CD14-positive monocyte (primary cell): Measurements from ENCODE around the gene STOML2. TPM values are rescaled to one million over a fixed set of nuclear protein-coding genes. Genes with fewer than 3 reads are reported as not detected.

Source experiments
- DNase-seq, 3 donors: peaks; one replicate each; pipeline ENCODE4 v3.0.0-alpha.2; 2011 to 2022
- H2AFZ ChIP-seq: 2 replicates; pipeline ENCODE4 v1.6.0; 2012; ENCODE audit warnings: mild to moderate bottlenecking, low read depth, low read length, inconsistent platforms; ENCODE audit not compliant: insufficient read depth, poor library complexity, severe bottlenecking
- H3K27ac ChIP-seq, 2 donors: 1 replicate in 1 of 2; 2 replicates in 1 of 2; pipeline ENCODE4 v1.5.1; 2012 to 2013; ENCODE audit warnings: low read length in 2 of 2, control low read depth in 1 of 2, inconsistent platforms in 1 of 2, low read depth in 1 of 2, mild to moderate bottlenecking in 1 of 2
- H3K27me3 ChIP-seq, 2 donors: one replicate each; pipeline versions ENCODE4 v1.6.0 to v1.6.1; 2011 to 2013; ENCODE audit warnings: low read length in 2 of 2; ENCODE audit not compliant: control insufficient read depth in 2 of 2, insufficient read depth in 2 of 2
- H3K36me3 ChIP-seq, 2 donors: replicated peaks in 1 of 2; 1 replicate in 1 of 2; 2 replicates in 1 of 2; pipeline versions ENCODE4 v1.5.1 to v1.6.1; 2012 to 2013; ENCODE audit warnings: low read length in 2 of 2, control low read depth in 1 of 2, inconsistent platforms in 1 of 2, mild to moderate bottlenecking in 1 of 2; ENCODE audit not compliant: insufficient read depth in 2 of 2, control insufficient read depth in 1 of 2
- H3K4me1 ChIP-seq, 2 donors: 1 replicate in 1 of 2; 2 replicates in 1 of 2; pipeline versions ENCODE4 v1.5.1 to v1.6.1; 2012 to 2013; ENCODE audit warnings: low read length in 2 of 2, control low read depth in 1 of 2, inconsistent platforms in 1 of 2, mild to moderate bottlenecking in 1 of 2, moderate library complexity in 1 of 2; ENCODE audit not compliant: insufficient read depth in 2 of 2, control insufficient read depth in 1 of 2
- H3K4me2 ChIP-seq: replicated peaks from 2 replicates; pipeline ENCODE3; 2012; ENCODE audit warnings: low read length, moderate library complexity, mild to moderate bottlenecking; ENCODE audit not compliant: poor library complexity, severe bottlenecking; ENCODE audit errors: extremely low read depth
- H3K4me3 ChIP-seq, 3 experiments: fragments of 200-600 bp in 1 of 3; sonication (generic) in 1 of 3; replicated peaks in 1 of 3; 1 replicate in 2 of 3; 2 replicates in 1 of 3; pipeline ENCODE4 v1.5.1; 2011 to 2013; ENCODE audit warnings: low read length in 3 of 3, mild to moderate bottlenecking in 3 of 3, control low read depth in 2 of 3, low read depth in 2 of 3, inconsistent platforms in 1 of 3, moderate library complexity in 1 of 3
- H3K79me2 ChIP-seq: 2 replicates; pipeline ENCODE4 v1.6.0; 2012; ENCODE audit warnings: mild to moderate bottlenecking, control low read depth, inconsistent platforms, low read length, moderate library complexity; ENCODE audit not compliant: insufficient read depth
- H3K9ac ChIP-seq: 2 replicates; pipeline ENCODE4 v1.6.0; 2017; ENCODE audit warnings: low read length, mild to moderate bottlenecking; ENCODE audit not compliant: insufficient read depth, poor library complexity, severe bottlenecking
- H3K9me3 ChIP-seq, 2 donors: replicated peaks in 1 of 2; 1 replicate in 1 of 2; 2 replicates in 1 of 2; pipeline versions ENCODE4 v1.5.1 to v1.6.1; 2012 to 2013; ENCODE audit warnings: low read length in 2 of 2, control low read depth in 1 of 2; ENCODE audit not compliant: control insufficient read depth in 1 of 2, insufficient read depth in 1 of 2
- H4K20me1 ChIP-seq: 2 replicates; pipeline ENCODE4 v1.6.0; 2012; ENCODE audit warnings: mild to moderate bottlenecking, low read length, control low read depth, moderate library complexity; ENCODE audit not compliant: insufficient read depth
- H3K27ac Mint-ChIP-seq, 7 donors: one replicate each; pipeline ENCODE4 v1.8.0; 2020; ENCODE audit warnings: mild to moderate bottlenecking in 7 of 7, mixed read lengths in 7 of 7, moderate library complexity in 6 of 7, inconsistent platforms in 2 of 7
- H3K27me3 Mint-ChIP-seq, 3 donors: one replicate each; pipeline ENCODE4 v1.8.0; 2021 to 2022; ENCODE audit warnings: low read depth in 3 of 3, mild to moderate bottlenecking in 3 of 3, mixed read lengths in 3 of 3, moderate library complexity in 3 of 3, inconsistent platforms in 1 of 3
- H3K36me3 Mint-ChIP-seq, 2 donors: one replicate each; pipeline ENCODE4 v1.8.0; 2020; ENCODE audit warnings: mixed read lengths in 2 of 2, inconsistent platforms in 1 of 2, mild to moderate bottlenecking in 1 of 2
- H3K4me1 Mint-ChIP-seq: one replicate; pipeline ENCODE4 v1.8.0; 2020; ENCODE audit warnings: mild to moderate bottlenecking, mixed read lengths
- H3K4me3 Mint-ChIP-seq, 2 donors: one replicate each; pipeline ENCODE4 v1.8.0; 2020; ENCODE audit warnings: mild to moderate bottlenecking in 2 of 2, mixed read lengths in 2 of 2, moderate library complexity in 1 of 2
- H3K9me3 Mint-ChIP-seq, 7 donors: one replicate each; pipeline ENCODE4 v1.8.0; 2020 to 2022; ENCODE audit warnings: mixed read lengths in 7 of 7, mild to moderate bottlenecking in 6 of 7, moderate library complexity in 6 of 7, inconsistent platforms in 2 of 7
- CTCF ChIP-seq: fragments of 200-600 bp; IDR thresholded peaks from one replicate; pipeline ENCODE4 v1.8.0; 2022; ENCODE audit warnings: antibody characterized with exemption, mild to moderate bottlenecking
- WGBS: methylation state at CpG from one replicate; pipeline ENCODE4 v1.1.5; 2013; ENCODE audit warnings: missing lambda C conversion rate; ENCODE audit not compliant: insufficient coverage; 5-methylcytosine and 5-hydroxymethylcytosine counted together
- intact Hi-C, 2 donors: fragments of 100-400 bp; cut with micrococcal nuclease; formaldehyde crosslinking; loops; one replicate each; pipeline versions ENCODE4 v1.15.0 to v1.15.1; 2023
- polyA plus RNA-seq, 3 donors: library from polyadenylated mRNA; depleted of rRNA in 1 of 3; unstranded in 2 of 3; stranded (reverse) in 1 of 3; fragments of 300-500 nt in 2 of 3; fragments of >200 nt in 1 of 3; fragmentation: Illumina TruSeq in 2 of 3; gene quantifications; 1 replicate in 2 of 3; 2 replicates in 1 of 3; pipeline ENCODE4 v1.2.3, GENCODE V29; 2012 to 2021

The STOML2 gene
- polyA plus RNA-seq, 3 donors = 45.5 to 62.0 (median 50.3) TPM

- Mint-ChIP-seq H3K4me1 (no peaks in the 10 kb centered on the region), H3K9me3 (peaks cover 27 to 61% (median 55%) of the 10 kb centered on the region in 7 donors), H3K36me3 (no peaks in the 10 kb centered on the region), H3K4me3 (no peak overlapping the region), H3K27ac (no peak overlapping the region), H3K27me3 (peaks cover 2 to 4% (median 3%) of the 10 kb centered on the region in 3 donors)
- H3K79me2 ChIP-seq = no peaks in the 10 kb centered on the region
- TF ChIP-seq CTCF = no peak
- H3K27ac ChIP-seq = no peak overlapping the region
- H4K20me1 ChIP-seq = no peaks in the 10 kb centered on the region
- H3K9ac ChIP-seq = no peak overlapping the region
- intact Hi-C loops = no loop called here
- H2AFZ ChIP-seq = no peak overlapping the region
- H3K27me3 ChIP-seq = no peaks in the 10 kb centered on the region
- WGBS = 93% methylated on average over 3 of the region's 5 CpGs
- peaks cover 40 to 63% of the 10 kb centered on the region in 2 donors for H3K9me3 ChIP-seq
- no peak overlapping the region for H3K4me2 ChIP-seq
- H3K4me3 ChIP-seq = no peak overlapping the region
- H3K36me3 ChIP-seq = no peaks in the 10 kb centered on the region
- no peak for DNase-seq
- H3K4me1 ChIP-seq = no peaks in the 10 kb centered on the region
These were observed 39.1 kb upstream of the STOML2 start for GRCh38 chr9:35142037-35142436.

- H3K9me3 ChIP-seq = peaks cover 40 to 59% of the 10 kb centered on the region in 2 donors
- no peaks in the 10 kb centered on the region for H3K4me1 Mint-ChIP-seq
- no peak overlapping the region for H2AFZ ChIP-seq
- no peak overlapping the region for H3K4me2 ChIP-seq
- no peaks in the 10 kb centered on the region for H3K27me3 ChIP-seq
- H3K9ac ChIP-seq = no peak overlapping the region
- H3K79me2 ChIP-seq = no peaks in the 10 kb centered on the region
- intact Hi-C loops = no loop called here
- no peak for DNase-seq
- no peaks in the 10 kb centered on the region for H3K36me3 Mint-ChIP-seq
- H3K9me3 Mint-ChIP-seq = peaks cover 27 to 63% (median 51%) of the 10 kb centered on the region in 7 donors
- no peaks in the 10 kb centered on the region for H4K20me1 ChIP-seq
- H3K4me1 ChIP-seq = no peaks in the 10 kb centered on the region
- no peak overlapping the region for H3K4me3 Mint-ChIP-seq
- H3K27me3 Mint-ChIP-seq = peaks cover 4 to 5% (median 4%) of the 10 kb centered on the region in 3 donors
- H3K36me3 ChIP-seq = no peaks in the 10 kb centered on the region
- H3K27ac Mint-ChIP-seq = no peak overlapping the region
- WGBS = 93% methylated on average over 1 of the region's 2 CpGs
- no peak overlapping the region for H3K4me3 ChIP-seq
- H3K27ac ChIP-seq = no peak overlapping the region
- no peak for TF ChIP-seq CTCF
These were observed 37.2 kb upstream of the STOML2 start for GRCh38 chr9:35140093-35140492.
